GM12874 (cell line): ENCODE measurements around the gene HIPK2.

ENCODE experiments used
- CTCF ChIP-seq: IDR thresholded peaks from 2 replicates; pipeline ENCODE4 v1.5.1; 2011; ENCODE audit warnings: low read depth, mild to moderate bottlenecking, control low read depth, low read length, moderate library complexity; ENCODE audit not compliant: insufficient read depth

HIPK2 gene

GRCh38 chr7:139562961-139563565, 214.7 kb downstream of the HIPK2 start:
- no peak for TF ChIP-seq CTCF

DNA sequence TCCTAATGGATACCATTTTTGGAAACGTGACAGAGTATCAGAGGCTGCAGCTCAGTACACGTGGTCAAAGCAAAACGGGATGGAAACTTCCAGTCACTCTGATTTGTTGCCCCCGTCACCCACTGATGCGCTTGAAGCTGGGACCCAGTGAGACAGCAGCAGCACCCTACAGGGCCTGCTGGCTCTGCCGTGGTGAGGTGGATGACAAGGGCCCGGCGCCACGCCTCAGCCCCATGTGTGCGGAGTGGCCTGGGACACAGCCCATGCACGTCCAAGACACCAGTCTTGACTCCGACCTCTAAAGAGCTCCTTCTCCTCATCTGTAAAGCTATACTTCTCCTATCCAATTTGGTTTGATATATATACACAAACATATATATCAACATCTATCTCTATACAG, 215.3 kb downstream of the HIPK2 start:
- no peak for TF ChIP-seq CTCF

- TF ChIP-seq CTCF: no peak
Measured at GRCh38 chr7:139560678-139561077, 217.1 kb downstream of the HIPK2 start.

GRCh38 chr7:139560199-139560598, 217.6 kb downstream of the HIPK2 start:
- no peak for TF ChIP-seq CTCF

GRCh38 chr7:139559364-139560105, 218.3 kb downstream of the HIPK2 start:
- no peak for TF ChIP-seq CTCF

DNA sequence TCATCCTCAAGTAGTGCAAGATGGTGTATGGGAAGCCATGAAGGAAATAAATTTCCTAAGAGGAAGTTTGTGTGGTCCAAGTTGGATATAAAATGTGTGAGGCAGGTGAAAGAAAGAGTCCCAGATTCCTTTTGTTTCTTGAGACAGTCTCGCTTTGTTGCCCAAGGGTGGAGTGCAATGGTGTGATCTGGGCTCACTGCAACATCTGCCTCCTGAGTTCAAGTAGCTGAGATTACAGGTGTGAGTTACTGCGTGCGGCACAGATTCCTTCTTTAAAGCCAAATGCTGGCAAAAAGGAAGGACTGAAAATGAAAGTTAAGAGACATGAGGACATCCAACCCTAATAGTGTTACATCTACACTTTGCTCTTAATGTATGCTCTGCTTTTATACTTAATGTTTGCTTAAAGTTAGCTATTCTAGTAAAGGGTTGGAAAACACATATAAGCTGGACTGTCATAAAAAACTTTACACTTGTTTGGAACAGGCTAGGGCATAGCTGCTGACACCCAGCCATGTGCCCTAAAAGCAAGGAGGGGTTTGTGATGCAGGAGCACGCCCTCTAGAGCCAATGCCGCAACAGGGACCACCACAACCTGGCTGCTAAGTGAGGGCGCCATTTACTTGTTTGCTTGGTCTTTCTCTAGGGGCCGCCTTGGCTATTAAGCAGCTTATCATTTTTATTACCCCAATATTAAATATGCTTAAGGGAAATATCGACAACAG, 219.8 kb downstream of the HIPK2 start:
- TF ChIP-seq CTCF: no peak

GRCh38 chr7:139548302-139549028, 229.3 kb downstream of the HIPK2 start:
- no peak for TF ChIP-seq CTCF
